ENCODE measurements around the gene RASA2.
"Not testable (repeated sequence)": the region's sequence is repeated elsewhere in the genome, so short reads cannot be mapped to it uniquely, and the experiment has no call there.

RASA2 gene

DNA sequence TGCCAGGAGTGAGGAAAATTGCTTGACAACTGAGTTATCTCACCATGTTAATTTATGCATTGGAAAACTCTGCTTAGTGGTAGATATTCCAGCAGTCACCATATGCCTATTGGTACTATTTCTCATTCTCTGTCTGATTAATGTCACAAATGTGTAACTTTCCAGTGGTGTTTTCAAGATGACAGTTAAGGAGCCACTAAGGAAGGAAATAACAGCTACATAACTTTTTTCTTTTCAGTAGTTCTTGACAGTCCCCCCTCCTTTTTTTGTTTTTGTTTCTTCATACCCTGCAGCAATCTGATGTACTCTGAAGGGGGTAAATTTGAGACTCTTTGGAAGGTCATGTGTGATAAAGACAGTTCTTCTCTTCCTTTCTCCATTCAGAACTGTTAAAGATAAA is 13.1 kb downstream of the RASA2 start:
- no peak for DNase-seq

GRCh38 chr3:141500397-141500796 is 13.6 kb downstream of the RASA2 start:
- DNase-seq = no peak

DNA sequence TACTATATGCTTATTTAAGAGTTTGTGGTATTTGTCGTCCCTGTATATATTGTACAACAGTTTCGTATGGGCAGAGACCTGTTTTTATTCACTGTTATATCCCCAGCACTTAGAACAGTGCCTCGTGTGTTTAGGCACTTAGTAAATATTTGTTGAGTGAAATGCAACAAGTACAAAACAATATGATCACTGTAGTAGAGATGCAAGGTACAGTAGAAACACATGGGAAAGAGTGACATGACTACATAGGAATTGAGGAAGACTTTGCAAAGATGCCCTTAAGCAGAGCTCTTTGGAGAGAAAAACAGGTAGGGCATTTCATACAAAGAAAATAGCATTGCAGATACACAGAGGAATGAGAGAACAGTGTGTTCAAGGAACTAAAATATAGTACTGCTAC is 18.3 kb downstream of the RASA2 start:
- no peak for DNase-seq

- no peak for DNase-seq
Observed at GRCh38 chr3:141506071-141506470, 19.2 kb downstream of the RASA2 start.

DNA sequence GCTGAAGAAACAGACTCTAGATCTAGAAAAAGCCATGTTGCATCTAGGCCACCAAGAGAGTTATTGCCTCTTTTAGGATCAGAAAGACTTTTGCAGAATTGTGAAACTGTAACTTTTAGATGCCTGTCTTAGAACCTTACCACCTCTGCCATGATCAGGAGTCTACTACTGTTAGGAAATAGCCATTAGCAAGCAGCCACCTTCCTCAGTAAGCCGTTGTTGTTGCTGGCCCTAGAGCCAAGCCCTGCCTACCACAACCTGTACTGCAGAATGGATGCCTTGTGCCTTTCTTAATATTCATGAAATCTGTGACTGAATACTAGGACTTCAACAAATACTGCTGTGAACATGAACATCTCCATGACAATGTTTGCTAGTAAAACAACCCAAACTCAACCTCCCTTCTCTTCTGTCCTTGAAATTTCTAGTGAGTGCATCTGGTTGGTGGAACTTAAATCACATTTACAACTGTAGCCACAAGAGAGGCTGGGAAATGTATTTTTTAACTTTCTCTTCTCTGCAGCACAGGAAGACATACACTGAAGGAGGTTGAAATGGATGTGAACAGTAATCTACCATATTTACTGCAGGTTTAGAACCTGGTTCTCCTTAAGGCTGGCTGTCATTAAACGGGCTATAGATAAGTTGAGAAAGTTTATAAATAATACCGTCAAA is 20.7 kb downstream of the RASA2 start:
- no peak for DNase-seq

GRCh38 chr3:141508067-141508436 is 21.2 kb downstream of the RASA2 start:
- no peak for DNase-seq

- no peak for DNase-seq
Observed at GRCh38 chr3:141511361-141511760, 24.5 kb downstream of the RASA2 start.

GRCh38 chr3:141514382-141514781 is 27.6 kb downstream of the RASA2 start:
- no peak for DNase-seq

DNA sequence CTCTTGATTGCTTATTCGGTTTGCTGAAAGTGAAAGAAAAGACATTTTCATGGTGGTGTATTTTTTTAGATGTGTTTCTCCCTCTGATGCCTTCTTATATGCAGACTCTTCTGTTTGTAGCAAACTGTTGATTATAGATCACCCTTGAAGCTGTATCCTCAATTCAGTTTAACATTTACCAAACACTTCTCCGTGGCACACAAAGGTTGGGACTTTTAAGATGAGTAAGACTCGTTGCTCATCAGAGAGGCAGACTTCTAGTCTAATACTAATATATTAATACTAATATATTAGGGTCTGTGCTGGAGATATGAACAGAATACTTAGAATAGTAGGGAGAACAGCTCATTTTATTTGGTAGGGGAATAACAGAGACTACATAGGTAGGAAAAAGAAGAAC is 32.8 kb downstream of the RASA2 start:
- DNase-seq = no peak

DNA sequence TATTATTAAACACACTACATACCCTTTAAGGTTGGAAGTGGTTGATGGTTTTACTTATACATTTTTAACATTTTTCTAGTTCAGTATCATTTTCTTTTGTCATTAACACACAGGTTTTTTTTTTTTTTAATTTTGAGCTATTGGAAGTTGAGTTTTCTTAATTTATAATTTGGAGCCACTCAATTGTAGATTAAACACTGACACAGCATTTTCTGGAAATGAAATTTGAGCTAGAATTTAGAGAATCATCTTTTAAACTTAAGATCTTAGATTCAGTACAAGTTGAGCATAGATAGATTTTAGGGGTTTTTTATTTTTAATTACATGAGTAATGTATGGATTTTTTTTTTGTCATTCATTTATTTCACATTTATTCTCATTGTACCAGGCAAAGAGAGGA is 35.0 kb downstream of the RASA2 start:
- no peak for DNase-seq

DNA sequence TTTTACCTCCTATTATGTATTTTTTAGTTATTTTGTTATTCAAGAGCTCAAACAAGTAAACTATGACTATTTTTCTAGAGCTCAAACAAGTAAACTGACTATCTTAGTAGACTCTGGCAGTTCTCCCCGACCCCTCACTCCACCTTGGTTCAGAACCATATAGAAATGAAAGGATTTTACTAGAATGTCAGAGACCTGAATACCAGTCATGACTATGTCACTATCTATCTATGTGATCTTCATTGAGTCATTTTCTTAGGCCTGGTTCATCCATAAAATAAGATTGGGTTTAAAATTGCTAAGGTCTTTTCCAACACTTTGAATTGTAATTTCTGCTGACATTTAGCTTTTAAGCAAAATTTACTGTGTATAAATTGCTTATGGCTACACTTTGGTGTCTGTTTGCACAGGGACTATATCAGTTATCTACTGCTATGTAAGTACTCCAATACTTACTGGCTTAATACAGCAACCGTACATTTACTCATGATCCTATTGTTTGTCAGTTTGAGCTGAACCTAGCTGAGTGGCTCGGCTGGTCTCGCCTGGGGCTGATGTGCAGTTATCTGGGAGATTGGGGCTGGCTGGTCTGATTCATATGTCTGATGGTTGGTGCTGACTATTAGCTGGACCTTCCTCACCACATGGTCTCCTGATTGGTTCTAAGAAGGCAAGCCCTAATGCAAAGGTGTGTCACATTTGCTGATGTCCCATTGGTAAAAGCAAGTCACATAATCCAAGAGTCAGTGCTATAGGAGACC is 37.0 kb downstream of the RASA2 start:
- no peak for DNase-seq

GRCh38 chr3:141524988-141525387 is 38.2 kb downstream of the RASA2 start:
- no peak for DNase-seq

DNA sequence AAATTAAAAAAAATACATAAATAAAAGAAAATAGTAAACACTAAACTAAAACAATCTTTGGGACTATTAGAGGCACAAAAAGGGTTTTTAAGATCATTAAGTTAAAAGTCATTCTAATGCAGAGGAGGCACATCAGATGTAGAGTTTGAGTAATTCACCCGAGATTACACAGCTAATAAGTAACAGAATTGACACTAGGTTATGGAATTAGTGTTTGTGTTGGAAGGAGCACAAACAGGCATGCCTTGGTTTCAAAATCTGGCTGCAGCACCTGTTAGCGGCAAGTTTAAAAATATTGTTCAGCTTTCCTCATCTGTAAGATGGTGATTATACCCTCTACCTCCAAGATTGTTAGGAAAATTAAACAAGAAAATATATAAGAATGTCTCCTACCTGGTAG is 39.0 kb downstream of the RASA2 start:
- no peak for DNase-seq

GRCh38 chr3:141526709-141527108 is 39.9 kb downstream of the RASA2 start:
- DNase-seq = no peak

GRCh38 chr3:141528800-141529199 is 42.0 kb downstream of the RASA2 start:
- DNase-seq = no peak

DNA sequence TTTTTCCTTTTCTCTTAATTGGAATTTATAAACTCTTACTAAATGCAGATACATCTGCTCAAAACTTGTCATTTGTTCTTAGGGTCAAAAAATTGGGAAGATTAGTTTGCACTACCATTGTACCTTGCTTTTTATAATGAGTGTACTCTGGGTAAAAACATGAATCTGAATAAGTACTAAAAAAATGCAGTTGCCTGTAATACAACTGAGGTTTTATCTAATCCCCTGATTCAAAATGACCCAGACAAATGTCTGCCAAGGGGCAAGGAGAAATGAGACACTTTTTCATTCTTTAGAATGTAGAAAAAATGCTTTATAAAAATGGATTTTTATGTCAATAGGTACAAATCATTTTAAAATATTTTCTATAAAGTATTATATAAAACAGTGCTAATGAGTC is 42.4 kb downstream of the RASA2 start:
- DNase-seq = no peak

- no peak for DNase-seq
Observed at GRCh38 chr3:141529717-141530414, 43.0 kb downstream of the RASA2 start.

DNA sequence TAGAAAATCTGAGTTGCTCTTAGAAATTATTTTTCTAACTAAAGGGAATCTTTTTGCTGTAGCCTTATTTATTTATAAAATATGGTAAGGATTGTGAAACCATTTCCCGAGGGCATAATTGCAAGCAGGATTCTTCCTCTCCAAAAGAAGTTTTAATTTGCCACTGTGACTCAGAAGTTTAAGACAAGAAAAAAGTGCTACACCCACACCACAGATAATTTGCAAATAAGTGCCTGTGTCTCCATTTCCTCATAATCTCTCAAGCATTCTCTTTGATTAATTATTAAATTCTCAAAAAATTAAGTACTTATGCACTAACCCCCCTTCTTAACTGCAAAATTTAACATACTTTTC is 43.6 kb downstream of the RASA2 start:
- DNase-seq = no peak

DNA sequence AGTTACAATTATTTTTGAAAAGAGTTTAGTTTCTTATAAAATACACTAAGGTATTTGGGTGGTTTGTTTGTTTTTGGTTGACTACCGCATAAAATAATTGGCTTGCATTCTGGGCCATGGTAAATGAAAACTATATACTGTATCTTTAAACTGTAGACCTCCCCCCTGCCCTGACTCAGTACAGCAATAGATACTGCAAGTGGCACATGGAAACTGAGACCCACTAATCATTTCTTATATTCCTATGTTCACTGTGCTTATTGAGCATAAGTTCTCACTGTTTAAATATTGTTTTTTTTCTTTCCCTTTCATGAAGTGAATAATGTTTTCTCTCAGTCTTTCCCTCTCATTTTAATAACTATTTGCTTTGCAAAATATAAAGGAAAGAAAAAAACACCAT is 45.8 kb downstream of the RASA2 start:
- DNase-seq = no peak

DNA sequence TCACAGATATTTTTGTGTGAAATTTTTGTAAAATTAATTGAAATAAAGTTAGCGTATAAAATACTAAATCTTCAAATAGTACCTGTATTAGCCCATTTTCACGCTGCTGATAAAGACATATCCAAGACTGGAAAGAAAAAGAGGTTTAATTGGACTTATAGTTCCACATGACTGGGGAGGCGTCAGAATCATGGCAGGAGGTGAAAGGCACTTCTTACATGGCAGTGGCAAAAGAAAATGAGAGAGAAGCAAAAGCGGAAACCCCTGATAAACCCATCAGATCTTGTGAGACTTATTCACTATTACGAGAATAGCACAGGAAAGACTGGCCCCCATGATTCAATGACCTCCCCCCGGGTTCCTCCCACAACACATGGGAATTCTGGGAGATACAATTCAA is 49.2 kb downstream of the RASA2 start:
- not testable (repeated sequence) for DNase-seq

GRCh38 chr3:141537856-141538255 is 51.0 kb downstream of the RASA2 start:
- DNase-seq = no peak

GRCh38 chr3:141538568-141539240 is 51.9 kb downstream of the RASA2 start:
- DNase-seq = no peak

- no peak for DNase-seq
Observed at GRCh38 chr3:141539431-141540187, 52.8 kb downstream of the RASA2 start.
